GM12874 (cell line): ENCODE data around the gene NCOA1.

Source experiments
- CTCF ChIP-seq: IDR thresholded peaks from 2 replicates; pipeline ENCODE4 v1.5.1; 2011; ENCODE audit warnings: low read depth, mild to moderate bottlenecking, control low read depth, low read length, moderate library complexity; ENCODE audit not compliant: insufficient read depth

NCOA1 gene

GRCh38 chr2:24813691-24814137, 322.7 kb downstream of the NCOA1 start:
- TF ChIP-seq CTCF = no peak

DNA sequence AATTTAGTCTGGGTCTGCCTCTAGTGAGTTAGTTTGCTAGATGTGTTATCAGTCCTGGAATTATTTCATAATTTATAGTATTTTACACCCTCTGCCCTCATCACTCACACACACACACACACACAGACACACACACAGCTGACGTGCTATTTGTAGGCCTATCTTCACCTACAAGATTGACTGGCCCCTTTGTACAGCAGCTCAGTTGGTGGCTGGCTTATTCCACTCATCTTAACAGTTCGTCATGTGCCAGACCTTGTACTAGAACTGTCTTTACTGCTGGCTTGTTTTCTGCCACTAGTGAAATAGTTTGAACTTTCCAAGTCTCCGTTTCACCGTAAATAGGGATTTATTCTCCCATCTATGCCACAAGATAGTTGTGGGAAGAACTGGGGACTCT, 323.5 kb downstream of the NCOA1 start:
- no peak for TF ChIP-seq CTCF

GRCh38 chr2:24815171-24815570, 324.1 kb downstream of the NCOA1 start:
- no peak for TF ChIP-seq CTCF

- no peak for TF ChIP-seq CTCF
These were observed 325.4 kb downstream of the NCOA1 start for GRCh38 chr2:24816404-24816803.

DNA sequence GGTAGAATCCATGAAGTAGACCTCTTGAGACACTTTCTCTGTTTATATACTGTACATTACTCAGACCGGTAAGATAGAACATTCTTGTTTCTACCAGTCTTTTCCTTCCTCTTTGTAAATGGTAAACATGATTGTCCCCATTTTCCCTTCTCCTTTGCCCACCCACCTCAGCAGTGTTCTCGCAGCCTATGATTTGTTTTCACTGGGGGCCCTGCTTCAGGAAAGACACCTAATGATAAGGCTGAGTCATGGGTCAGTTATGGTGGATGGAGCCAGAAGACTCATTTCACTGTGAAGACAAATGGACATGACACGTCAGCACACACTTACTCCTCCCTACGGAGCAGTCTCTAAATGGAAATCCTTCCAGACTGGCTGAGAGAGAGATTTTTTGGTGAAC, 325.8 kb downstream of the NCOA1 start:
- TF ChIP-seq CTCF = no peak

GRCh38 chr2:24818721-24819167, 327.7 kb downstream of the NCOA1 start:
- no peak for TF ChIP-seq CTCF

- no peak for TF ChIP-seq CTCF
These were observed 328.6 kb downstream of the NCOA1 start for GRCh38 chr2:24819442-24820174.
